Fibroblast of skin of left biceps (primary cell): ENCODE measurements around the gene NCAPG2.
A peak's percentile ranks its signal among the peaks of the same experiment; 100 is the strongest.
"Not testable (repeated sequence)": the region's sequence is repeated elsewhere in the genome, so short reads cannot be mapped to it uniquely, and the experiment has no call there.

Source experiments
- DNase-seq, 2 experiments: peaks; one replicate each; pipeline ENCODE4 v3.0.0-alpha.2; 2013; ENCODE audit warnings: low read depth in 2 of 2

The NCAPG2 gene

DNA sequence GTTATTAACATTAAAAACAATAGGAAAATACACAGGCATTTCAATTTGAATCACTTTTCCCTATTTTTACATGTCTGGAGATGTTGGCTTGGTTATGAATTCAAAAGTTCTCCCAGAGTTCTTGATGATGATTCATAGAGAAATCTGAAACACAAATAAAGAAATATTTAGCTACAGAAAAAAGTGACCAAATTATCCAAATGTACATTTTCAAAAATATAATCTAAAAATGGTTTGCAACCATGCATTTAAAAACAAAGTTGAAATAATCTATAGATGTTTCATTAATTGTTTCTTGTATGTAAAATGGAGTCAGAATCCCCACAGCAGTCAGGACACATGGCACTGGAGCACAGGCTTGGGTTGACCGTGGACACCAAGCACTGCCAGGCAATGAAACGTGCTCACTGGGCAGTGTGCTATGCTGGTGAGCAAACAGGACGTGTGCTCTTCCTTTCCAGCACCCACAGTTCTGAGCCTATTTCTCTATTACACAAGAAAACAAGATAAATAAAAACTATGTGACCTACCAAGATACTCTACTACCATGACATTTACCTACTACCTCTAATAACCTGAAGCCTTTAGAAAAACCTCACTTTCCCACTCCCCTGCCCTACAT is 72.9 kb downstream of the NCAPG2 start:
- DNase-seq: no peak

DNA sequence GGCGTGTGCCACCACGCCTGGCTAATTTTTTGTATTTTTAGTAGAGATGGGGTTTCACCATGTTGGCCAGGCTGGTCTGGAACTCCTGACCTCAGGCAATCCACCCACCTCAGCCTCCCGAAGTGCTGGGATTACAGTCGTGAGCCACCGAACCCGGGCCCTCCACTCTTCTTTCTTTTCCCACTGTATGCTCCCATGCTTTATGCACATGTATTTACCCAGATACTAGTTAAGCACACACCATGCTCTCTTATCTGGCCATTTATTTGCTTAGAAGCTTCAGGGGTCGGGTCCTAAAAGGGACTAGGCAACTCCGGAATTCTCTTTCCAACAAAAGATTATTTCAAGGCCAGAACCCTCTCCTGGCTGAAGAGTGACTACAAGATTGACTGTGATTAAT is 78.3 kb downstream of the NCAPG2 start:
- DNase-seq: not testable (repeated sequence)

- no peak for DNase-seq
Observed at GRCh38 chr7:158623241-158623640, 81.4 kb downstream of the NCAPG2 start.

DNA sequence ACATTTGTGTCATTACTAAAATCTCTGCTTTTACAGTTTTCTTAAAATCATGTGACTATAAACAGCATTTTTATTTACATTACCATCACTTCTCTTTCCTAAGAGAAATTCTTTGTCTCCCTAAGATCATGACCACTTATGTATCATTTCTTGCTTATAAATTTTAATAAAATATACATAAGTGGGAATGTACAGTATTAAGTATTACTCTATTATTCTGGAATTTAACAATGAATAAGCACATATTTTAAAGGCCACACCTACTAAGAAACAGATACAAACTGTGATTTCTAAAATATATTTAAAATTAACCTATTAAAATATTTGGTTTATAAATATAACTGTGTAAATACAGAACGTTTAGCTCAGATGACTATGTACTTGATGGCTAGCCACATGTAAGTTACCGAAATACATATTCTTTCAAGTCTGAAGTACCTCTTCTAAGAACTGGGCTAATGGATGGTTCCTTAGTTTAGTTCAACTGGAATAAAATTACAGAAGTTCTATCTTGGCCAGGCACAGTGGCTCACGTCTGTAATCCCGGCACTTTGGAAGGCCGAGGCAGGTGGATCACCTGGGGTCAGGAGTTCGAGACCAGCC is 83.7 kb downstream of the NCAPG2 start:
- DNase-seq: no peak

DNA sequence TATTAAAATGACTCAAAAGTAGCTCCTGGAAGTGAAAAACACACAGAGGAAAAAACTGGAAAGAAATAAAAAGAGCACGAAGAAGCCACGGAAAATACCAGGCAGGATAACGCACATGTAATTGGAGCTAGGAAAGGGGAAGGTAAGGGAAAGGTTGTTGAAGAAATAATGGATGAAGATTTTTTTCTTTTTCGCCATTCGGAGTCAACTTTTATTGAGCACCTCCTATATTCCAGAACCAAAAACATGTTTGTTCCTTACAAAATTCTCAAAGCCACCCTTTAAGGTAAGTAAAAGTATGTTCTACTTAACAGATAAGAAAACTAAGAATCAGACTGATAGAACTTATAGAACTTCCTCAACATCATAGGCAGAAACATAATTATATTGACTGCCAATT is 84.2 kb downstream of the NCAPG2 start:
- DNase-seq: no peak

- DNase-seq: no peak
Observed at GRCh38 chr7:158618745-158619140, 85.9 kb downstream of the NCAPG2 start.

GRCh38 chr7:158617737-158618128 is 86.9 kb downstream of the NCAPG2 start:
- DNase-seq: peak; percentile 8 to 9

DNA sequence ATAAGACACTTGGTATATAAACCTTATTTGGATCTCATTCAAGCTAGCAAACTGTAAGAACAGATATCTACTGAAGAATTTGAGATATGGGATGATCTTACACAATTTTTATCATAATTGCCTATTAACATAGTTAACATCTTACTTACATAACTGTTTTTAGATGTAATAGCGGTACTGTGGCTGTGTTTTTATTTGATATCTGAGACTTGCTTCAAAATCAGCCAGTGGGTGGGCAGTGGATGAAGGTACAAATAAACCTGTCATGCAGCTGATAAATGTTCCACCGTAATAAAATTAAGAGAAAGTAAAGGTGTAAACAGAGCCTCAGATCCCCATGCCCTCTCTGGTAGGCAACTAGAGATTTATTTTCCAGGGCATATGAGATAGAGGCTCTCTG is 88.6 kb downstream of the NCAPG2 start:
- no peak for DNase-seq

GRCh38 chr7:158614700-158615099 is 89.9 kb downstream of the NCAPG2 start:
- DNase-seq: peak; percentile 8 to 12

DNA sequence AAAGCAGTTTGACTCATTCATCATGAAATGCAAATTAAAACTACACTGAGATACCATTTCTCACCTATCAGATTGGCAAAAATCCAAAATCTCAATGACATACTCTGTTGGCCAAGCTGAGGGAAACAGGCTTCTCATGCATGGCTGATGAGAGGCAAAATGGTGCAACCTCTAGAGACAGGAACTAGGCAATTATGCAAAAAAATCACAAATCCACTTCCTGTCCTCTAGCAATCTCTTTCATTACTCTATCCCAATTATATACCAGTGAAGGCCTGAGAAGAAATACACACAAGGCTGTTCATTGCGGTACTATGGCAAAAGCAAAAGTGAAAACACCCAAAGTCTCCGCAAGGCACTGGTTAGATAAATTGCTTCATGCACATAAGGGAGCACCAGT is 91.1 kb downstream of the NCAPG2 start:
- no peak for DNase-seq

DNA sequence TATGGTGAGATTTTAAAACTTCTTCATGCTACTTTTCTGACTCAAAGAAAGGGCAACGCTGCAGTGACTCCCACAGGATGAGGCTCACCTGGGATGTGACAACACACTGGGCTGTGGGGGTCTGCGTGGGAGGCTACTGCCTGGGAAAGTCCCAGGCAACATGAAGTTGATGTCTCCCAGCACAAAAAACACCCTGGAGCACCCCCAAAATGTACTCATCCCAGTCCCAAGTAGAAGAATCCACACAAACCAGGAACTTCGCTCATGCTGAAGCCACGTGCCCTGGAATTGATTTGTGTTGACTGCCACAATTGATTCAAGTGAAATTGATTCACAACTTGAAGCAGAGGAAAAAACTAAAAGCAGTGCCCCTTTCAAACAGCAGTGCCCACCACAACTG is 92.1 kb downstream of the NCAPG2 start:
- no peak for DNase-seq

DNA sequence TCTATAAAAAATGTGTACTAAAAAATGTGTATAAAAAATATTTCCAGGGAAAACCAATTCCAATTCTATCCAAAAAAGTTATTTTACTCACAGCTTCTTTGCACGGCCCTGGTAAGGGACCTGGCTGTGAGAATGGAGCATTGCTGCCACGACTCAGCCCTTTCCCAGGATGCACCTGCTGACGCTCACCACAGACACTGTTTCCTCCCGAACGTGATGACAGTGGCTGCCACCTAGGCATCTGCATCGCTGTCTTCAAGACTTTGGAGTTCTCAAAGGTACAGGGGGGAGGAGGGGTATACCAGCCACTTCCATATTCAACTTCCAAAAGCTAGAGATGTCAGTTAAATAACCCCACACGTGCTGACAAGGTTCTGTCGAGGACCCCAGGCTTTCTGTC is 93.1 kb downstream of the NCAPG2 start:
- DNase-seq: no peak

DNA sequence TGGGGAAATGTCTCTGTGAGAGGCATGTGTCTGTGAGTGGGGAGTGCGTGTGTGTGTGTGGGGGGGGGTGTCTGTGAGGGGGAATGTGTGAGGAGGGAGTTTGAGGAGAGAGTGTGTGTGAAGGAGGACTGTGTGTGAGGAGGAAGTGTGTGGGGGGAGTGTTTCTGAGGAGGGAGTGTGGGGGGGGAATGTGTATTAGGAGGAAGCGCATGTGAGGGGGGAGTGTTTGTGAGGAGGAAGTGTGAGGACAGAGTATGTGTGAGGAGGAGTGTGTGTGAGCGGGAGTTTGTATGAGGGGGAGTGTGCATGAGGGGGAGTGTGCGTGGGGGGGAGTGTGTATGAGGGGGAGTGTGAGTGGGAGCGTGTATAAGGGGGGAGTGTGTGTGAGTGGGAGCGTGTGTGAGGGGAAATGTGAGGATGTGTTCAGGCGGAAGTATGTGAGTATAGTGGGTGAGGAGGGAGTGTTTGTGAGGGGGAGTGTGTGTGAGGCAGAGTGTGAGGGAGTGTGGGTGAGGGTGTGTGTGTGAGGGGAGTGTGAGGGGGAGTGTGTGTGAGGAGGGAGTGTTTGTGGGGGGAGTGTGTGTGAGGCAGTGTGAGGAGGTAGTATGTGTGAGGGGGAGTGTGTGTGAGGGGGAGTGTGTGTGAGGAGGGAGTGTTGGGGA is 95.2 kb downstream of the NCAPG2 start:
- DNase-seq: no peak

GRCh38 chr7:158607563-158607962 is 97.0 kb downstream of the NCAPG2 start:
- DNase-seq: no peak

- no peak for DNase-seq
Observed at GRCh38 chr7:158606671-158607424, 97.8 kb downstream of the NCAPG2 start.

- no peak for DNase-seq
Observed at GRCh38 chr7:158606129-158606528, 98.5 kb downstream of the NCAPG2 start.

- no peak for DNase-seq
Observed at GRCh38 chr7:158603773-158604755, 100.5 kb downstream of the NCAPG2 start.

GRCh38 chr7:158602905-158603772 is 101.5 kb downstream of the NCAPG2 start:
- DNase-seq: no peak

GRCh38 chr7:158602041-158602440 is 102.6 kb downstream of the NCAPG2 start:
- no peak for DNase-seq

GRCh38 chr7:158601090-158601489 is 103.5 kb downstream of the NCAPG2 start:
- no peak for DNase-seq
